Fibroblast of pulmonary artery (primary cell): ENCODE measurements around the gene CTIF.
A peak's percentile ranks its signal among the peaks of the same experiment; 100 is the strongest.

Experiments used
- DNase-seq: peaks from one replicate; pipeline ENCODE4 v3.0.0-alpha.2; 2010; ENCODE audit warnings: low read depth
- H3K4me3 ChIP-seq: replicated peaks from 2 replicates; pipeline ENCODE4 v1.5.1; 2011; ENCODE audit warnings: low read depth, mild to moderate bottlenecking, control low read depth, low read length, moderate library complexity
- TF ChIP-seq, protein P1 (sequence below): IDR thresholded peaks from 2 replicates; pipeline ENCODE4 v1.5.1; 2011; ENCODE audit warnings: mild to moderate bottlenecking, control low read depth, low read length, inconsistent platforms; ENCODE audit errors: missing control alignments

The CTIF gene

DNA sequence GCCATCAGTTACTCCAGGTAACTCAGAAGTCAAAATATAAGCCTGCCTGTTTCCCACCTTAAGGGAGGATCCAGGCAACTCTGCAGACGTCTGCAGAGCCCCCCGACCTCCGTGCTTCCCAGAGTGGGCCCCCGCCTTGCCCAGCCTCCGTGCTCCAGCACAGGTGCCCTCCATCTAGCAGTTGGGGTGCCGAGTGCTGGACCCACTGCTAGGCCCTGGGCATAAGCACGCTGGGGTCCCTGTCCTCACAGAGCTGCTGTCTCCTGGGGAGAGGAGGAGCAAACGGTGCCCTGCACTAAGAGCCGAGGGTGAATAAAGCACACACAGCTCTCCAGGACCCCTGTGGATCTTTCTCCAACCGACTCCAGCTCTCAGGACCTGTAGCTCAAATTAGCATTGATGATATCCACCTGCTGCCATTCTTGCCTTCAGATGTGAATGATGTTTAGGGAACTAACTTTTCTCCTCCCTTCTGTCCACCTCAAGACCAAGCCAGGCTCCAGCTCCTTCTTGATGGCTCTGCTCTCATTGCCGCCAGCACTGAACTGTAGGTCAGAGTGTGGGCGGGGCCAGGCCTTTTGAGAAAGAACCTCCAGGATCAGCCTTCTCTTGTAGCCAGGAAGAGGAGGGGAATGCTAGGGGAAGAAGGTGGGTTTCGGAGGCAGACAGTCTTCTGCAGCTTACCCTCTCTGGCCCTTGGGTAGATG, 290.8 kb downstream of the CTIF start:
- DNase-seq = no peak
- TF ChIP-seq, protein P1, sequence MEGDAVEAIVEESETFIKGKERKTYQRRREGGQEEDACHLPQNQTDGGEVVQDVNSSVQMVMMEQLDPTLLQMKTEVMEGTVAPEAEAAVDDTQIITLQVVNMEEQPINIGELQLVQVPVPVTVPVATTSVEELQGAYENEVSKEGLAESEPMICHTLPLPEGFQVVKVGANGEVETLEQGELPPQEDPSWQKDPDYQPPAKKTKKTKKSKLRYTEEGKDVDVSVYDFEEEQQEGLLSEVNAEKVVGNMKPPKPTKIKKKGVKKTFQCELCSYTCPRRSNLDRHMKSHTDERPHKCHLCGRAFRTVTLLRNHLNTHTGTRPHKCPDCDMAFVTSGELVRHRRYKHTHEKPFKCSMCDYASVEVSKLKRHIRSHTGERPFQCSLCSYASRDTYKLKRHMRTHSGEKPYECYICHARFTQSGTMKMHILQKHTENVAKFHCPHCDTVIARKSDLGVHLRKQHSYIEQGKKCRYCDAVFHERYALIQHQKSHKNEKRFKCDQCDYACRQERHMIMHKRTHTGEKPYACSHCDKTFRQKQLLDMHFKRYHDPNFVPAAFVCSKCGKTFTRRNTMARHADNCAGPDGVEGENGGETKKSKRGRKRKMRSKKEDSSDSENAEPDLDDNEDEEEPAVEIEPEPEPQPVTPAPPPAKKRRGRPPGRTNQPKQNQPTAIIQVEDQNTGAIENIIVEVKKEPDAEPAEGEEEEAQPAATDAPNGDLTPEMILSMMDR = no peak
- no peak overlapping the region for H3K4me3 ChIP-seq

DNA sequence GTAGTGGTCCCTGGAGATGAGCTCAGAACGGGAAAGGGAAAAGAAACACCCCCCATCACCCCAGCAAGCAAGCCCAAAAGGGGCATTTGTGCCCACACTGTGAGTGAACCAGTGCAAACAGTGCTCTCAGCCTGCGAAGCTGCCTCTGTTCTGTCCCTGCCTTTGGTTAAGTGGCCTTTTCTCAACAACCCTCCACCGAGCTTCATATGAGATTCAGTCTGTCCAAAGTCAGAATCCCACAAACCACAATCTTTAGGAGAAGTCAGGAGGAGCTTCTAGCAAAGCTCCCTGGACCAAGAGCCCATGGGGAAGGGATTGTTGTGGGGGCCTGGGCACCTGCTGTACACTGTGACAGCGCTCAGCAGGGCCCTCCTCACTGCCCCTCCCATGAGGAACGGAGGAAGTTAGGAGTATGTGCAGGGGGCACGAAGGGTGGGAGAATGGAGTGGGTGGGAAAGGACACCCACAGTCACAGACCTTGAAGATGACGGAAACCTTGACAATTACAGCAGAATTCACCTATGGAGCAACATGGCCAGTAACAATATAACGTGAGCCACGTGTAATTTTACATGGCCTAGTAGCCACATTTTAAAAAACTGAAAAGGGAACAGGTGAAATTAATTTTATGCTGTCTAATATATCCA, 292.4 kb downstream of the CTIF start:
- DNase-seq = no peak
- no peak overlapping the region for H3K4me3 ChIP-seq
- TF ChIP-seq, protein P1 = no peak

DNA sequence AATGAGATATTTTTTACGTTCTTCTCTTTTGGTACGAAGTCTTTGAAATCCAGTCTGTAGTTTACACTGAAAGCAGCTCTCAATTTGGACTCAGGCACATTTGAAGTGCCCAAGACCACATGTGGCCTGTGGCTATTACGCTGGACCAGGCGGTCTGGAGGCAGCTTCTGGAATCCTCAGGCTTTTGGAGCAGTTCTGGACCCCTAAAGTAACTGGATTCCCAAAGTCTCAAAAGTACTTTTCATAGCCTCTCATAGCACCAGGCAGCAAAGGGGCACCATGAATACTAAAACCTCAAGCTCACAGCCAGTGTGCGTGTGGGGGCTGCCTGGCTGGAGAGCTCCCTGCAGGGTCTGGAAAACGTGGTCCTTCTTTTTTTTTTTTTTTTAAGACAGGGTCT, 293.0 kb downstream of the CTIF start:
- DNase-seq = no peak
- H3K4me3 ChIP-seq = no peak overlapping the region
- TF ChIP-seq, protein P1 = no peak

DNA sequence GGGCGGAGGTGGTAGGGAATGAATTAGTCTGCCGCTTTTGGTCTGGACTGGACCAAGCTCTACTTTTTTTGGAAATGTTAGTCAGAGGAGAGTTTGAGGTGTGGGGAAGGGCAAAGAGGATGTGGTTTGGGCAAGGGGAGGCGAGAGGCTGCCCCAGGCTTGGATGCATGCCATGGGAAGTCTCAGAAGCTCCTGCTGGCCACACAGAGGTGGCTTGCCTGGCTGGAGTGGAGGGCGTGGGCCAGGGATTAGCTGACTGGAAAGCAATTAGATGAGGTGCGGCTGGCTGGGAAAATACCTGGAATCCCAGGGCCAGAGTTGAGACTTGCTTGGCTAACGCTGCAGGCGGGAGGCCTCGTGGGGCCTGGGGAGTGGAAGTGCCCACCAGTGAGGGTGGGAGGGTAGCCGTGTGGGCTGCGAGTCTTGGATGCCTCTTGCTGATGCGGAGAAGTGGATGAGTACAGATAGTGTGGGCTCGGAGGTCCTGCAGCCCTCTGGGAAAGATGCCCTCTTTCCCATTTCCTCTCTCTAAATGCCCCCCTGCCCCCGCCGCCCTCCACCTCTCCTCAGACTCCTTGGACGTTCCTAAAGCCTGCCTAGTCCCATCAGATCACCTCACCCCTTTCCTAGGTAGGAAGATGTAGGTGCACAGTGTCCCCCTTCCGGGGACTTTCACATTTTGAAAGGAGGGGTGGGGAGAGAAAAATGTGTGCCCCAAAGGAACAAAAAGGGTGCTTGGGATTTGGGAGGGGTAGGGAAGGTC, 294.3 kb downstream of the CTIF start:
- no peak overlapping the region for H3K4me3 ChIP-seq
- peak; percentile 76 for DNase-seq
- TF ChIP-seq, protein P1 = no peak

DNA sequence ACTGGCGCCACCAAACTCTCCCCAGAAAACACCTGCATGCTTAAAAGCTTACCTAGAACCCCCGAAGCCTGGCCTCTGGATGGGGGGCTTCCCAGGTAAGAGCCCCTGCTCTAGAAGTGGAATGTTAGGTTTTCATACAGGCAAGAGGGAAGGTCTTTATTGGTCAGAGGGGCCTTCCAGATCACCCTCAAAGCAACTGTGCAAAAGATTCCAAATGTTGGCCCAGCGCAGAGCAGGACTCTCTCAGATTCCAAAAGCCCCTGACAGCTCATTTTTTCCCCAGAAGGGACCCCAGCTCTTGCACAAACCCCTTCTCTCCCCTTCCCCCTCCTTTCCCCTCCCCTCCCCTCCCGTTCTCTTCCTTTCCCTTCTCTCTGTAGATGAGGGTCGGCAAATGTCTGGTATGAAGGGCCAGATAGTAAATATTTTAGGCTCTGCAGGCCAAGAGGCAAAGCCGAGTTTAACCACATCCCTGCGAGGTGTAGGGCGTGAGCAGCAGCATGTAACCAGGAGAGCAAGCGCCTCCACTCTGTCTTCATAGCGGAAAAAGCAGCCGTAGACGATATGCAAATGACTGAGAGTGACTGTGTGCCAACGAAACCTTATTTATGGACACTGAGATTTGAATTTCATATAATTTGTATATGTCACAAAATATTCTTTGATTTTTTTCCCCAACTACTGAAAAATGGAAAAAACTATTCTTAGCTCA, 295.0 kb downstream of the CTIF start:
- TF ChIP-seq, protein P1 = no peak
- H3K4me3 ChIP-seq = no peak overlapping the region
- DNase-seq = peak; percentile 37

DNA sequence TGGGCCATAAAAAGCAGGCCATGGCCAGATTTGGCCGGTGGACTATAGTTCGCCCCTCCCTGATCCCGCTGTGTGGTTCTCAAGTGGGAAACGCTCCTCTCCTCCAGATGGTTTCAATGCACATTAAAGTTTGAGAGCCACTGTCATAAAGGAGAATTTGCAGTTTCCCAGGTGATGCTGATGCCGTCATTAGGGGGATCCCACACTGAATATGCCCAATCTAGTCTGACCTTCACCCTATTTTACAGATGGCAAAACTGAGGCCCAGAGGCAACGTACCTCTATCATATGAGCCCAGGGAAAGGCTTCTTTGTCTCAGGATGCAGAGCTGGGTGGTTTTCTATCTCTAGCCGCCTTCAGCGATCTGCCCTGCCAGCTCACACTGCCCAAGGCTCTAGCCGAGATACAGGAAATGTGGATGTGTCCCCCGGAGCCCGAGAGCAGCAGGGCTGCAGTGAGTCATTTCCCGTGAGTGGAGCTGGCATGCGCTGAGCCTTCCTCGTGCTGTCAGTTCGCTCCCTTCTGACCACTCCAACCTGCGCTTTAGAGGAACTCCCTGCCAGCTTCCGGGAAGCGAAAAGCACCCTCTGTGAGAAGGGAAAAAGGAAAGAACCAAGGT, 295.7 kb downstream of the CTIF start:
- peak; percentile 90 for DNase-seq
- H3K4me3 ChIP-seq = no peak overlapping the region
- TF ChIP-seq, protein P1 = no peak
